Kidney epithelial cell (primary cell): ENCODE results near the gene PIGT. TPM values are rescaled to one million over a fixed set of nuclear protein-coding genes. Genes with fewer than 3 reads are reported as not detected.
A peak's percentile ranks its signal among the peaks of the same experiment; 100 is the strongest.

ENCODE experiments used
- DNase-seq: peaks from one replicate; pipeline ENCODE4 v3.0.0-alpha.2; 2010; ENCODE audit warnings: low read depth
- H3K27me3 ChIP-seq: 2 replicates; pipeline ENCODE4 v1.6.0; 2011; ENCODE audit warnings: low read length; ENCODE audit not compliant: control insufficient read depth, insufficient read depth
- H3K36me3 ChIP-seq: 2 replicates; pipeline ENCODE4 v1.5.1; 2011; ENCODE audit warnings: low read length; ENCODE audit not compliant: control insufficient read depth, insufficient read depth
- H3K4me3 ChIP-seq: 2 replicates; pipeline ENCODE4 v1.5.1; 2011; ENCODE audit warnings: low read depth, mild to moderate bottlenecking, control low read depth, low read length
- total RNA-seq: library from RNA; depleted of rRNA; stranded (reverse); fragments of >200 nt; gene quantifications from 2 replicates; pipeline ENCODE4 v1.2.3, GENCODE V29; 2015
- TF ChIP-seq, protein P1 (sequence below): IDR thresholded peaks from 2 replicates; pipeline ENCODE4 v1.5.1; 2011; ENCODE audit warnings: mild to moderate bottlenecking, moderate library complexity, low read length, control low read depth, inconsistent platforms; ENCODE audit not compliant: insufficient read depth, poor library complexity, severe bottlenecking

The PIGT gene
- total RNA-seq, 1 donor from 2014 or later = 69.8 TPM

- DNase-seq = peak; percentile 85
- Histone ChIP-seq H3K27me3 (no peaks in the 10 kb centered on the region), H3K36me3 (peaks cover 4% of the 10 kb centered on the region), H3K4me3 (no peak overlapping the region)
- TF ChIP-seq, protein P1, sequence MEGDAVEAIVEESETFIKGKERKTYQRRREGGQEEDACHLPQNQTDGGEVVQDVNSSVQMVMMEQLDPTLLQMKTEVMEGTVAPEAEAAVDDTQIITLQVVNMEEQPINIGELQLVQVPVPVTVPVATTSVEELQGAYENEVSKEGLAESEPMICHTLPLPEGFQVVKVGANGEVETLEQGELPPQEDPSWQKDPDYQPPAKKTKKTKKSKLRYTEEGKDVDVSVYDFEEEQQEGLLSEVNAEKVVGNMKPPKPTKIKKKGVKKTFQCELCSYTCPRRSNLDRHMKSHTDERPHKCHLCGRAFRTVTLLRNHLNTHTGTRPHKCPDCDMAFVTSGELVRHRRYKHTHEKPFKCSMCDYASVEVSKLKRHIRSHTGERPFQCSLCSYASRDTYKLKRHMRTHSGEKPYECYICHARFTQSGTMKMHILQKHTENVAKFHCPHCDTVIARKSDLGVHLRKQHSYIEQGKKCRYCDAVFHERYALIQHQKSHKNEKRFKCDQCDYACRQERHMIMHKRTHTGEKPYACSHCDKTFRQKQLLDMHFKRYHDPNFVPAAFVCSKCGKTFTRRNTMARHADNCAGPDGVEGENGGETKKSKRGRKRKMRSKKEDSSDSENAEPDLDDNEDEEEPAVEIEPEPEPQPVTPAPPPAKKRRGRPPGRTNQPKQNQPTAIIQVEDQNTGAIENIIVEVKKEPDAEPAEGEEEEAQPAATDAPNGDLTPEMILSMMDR = no peak
Measured at GRCh38 chr20:45419188-45420091, 3.5 kb downstream of the PIGT start.

DNA sequence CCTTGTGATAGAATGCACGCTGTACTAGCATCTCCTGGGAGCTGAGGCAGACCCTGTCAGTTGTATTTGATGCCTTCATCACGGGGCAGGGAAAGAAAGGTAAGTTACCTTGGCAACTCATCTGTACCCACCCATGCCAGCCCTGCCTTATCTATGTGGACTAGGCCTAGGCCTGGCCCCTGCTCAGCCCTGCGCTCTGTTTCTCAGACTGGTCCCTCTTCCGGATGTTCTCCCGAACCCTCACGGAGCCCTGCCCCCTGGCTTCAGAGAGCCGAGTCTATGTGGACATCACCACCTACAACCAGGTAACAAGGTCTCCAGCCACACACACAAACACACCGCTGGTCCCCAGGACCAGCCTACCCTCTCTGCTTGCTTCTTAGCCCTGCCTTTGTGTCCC lies 4.2 kb downstream of the PIGT start:
- no peaks in the 10 kb centered on the region for H3K27me3 ChIP-seq
- H3K36me3 ChIP-seq = peaks cover 4% of the 10 kb centered on the region
- TF ChIP-seq, protein P1 = no peak
- DNase-seq = no peak
- no peak overlapping the region for H3K4me3 ChIP-seq

DNA sequence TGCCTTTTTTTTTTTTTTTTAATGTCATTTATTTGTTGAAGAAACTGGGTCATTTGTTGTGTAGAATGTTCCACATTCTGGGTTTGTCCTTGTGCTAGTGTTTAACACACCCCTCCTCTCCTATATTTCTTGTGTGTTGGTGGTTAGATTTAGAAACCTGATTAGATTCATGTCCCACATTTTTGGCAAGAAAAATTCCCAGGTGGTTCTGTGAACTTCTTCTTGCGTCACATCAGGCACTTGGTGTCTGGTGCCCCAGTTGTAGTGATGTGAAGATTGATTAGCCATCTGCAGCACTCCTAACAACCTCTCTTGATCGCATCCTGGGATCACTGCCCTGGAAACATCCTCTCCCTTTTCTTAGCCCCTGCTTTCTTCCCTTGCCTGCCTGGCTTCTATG lies 7.8 kb downstream of the PIGT start:
- Histone ChIP-seq H3K36me3 (peaks cover 4% of the 10 kb centered on the region), H3K4me3 (no peak overlapping the region), H3K27me3 (no peaks in the 10 kb centered on the region)
- TF ChIP-seq, protein P1 = no peak
- no peak for DNase-seq

DNA sequence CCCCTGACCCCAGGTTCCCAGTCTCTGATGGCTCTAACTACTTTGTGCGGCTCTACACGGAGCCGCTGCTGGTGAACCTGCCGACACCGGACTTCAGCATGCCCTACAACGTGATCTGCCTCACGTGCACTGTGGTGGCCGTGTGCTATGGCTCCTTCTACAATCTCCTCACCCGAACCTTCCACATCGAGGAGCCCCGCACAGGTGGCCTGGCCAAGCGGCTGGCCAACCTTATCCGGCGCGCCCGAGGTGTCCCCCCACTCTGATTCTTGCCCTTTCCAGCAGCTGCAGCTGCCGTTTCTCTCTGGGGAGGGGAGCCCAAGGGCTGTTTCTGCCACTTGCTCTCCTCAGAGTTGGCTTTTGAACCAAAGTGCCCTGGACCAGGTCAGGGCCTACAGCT lies 9.6 kb downstream of the PIGT start:
- TF ChIP-seq, protein P1 = no peak
- Histone ChIP-seq H3K4me3 (no peak overlapping the region), H3K27me3 (no peaks in the 10 kb centered on the region), H3K36me3 (peaks cover 4% of the 10 kb centered on the region)
- no peak for DNase-seq

GRCh38 chr20:45426320-45427016 lies 10.5 kb downstream of the PIGT start:
- peaks cover 1% of the 10 kb centered on the region for H3K36me3 ChIP-seq
- no peak for DNase-seq
- H3K4me3 ChIP-seq = no peak overlapping the region
- H3K27me3 ChIP-seq = no peaks in the 10 kb centered on the region
- TF ChIP-seq, protein P1 = no peak
